ENCODE results near the gene IDH3A.

DNA sequence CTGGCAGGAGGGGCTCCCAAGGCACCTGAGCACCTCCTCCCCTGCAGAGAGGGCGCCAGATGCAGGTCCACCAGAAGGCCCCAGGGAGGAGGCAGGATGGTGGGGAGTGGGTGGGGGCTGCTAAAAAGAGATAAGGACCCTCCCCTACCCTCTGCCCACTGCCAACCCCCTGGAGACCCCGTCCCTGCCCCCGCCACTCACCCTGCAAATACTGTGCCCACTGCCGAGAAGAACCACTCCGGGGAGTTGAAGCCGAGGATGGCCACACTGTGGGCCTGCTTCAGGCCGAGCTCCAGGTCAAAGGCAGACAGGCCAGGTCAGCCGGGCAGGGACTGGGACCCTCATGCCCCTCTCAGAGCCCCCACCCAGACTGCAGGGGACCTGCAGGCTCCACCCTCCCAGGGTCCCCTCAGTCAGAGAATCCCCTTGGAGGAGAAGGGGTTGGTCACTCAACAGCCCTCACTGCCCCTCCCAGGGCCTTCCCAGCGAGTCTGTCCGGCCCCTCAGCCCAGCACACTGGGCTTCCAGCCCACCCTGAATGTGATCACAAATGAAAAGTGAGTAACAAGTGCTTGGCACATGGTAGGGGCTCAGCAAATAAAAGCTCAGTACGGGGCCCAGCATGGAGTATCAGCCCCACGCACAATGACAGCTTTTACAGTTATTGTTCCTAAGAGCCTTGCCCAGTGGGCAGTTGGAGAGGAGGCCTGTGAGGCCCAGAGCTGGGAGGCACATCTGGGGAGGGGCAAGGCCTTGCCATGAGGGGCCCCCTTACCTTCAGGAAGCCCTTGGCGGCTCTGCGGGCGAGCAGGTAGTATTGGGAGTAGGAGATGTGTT is 44.8 kb downstream of the IDH3A start:
- TF ChIP-seq CTCF (conservative IDR thresholded peaks at IDR 0.05; ENCODE audit: low read depth, low read length) (no peak), EZH2 (IDR thresholded peaks at IDR 0.05; ENCODE audit: borderline replicate concordance, low read depth, low read length, poor library complexity, severe bottlenecking) (no peak)

All from A673 (cell line).